Stimulated activated CD4-positive, alpha-beta T cell treated with anti-CD3 and anti-CD28 coated beads, Interleukin-12 subunit alpha, Interleukin-12 subunit beta, amount 100 ng/mL, for 48 hours (primary cell): ENCODE data around the gene NFKBIB.

Source experiments
- DNase-seq, 3 donors: peaks; one replicate each; pipeline ENCODE4 v3.0.0-alpha.2; 2020; ENCODE audit warnings: low read depth in 2 of 3, low spot score in 1 of 3

The NFKBIB gene

GRCh38 chr19:38956264-38956663 is 56.5 kb downstream of the NFKBIB start:
- DNase-seq, result no peak

GRCh38 chr19:38958301-38958700 is 58.5 kb downstream of the NFKBIB start:
- DNase-seq, result no peak
